ENCODE measurements around the gene EYS.

GRCh38 chr6:63868351-63868750, 1838.7 kb downstream of the EYS start:
- TF ChIP-seq ASH2L (IDR thresholded peaks at IDR 0.05; ENCODE audit: insufficient read length, low read depth, low read length) (no peak), TARDBP (CRISPR knock-in tag; IDR thresholded peaks at IDR 0.05) (no peak), ZNF768 (CRISPR knock-in tag; IDR thresholded peaks at IDR 0.05) (no peak)

Data from HepG2 (cell line).